GM18502 (cell line): ENCODE results near the gene CKMT2.

Experiments used
- ATAC-seq: cut with Tn5 transposase; IDR thresholded peaks from one replicate; pipeline ENCODE4 v1.9.1; 2021; ENCODE audit warnings: mild to moderate bottlenecking; ENCODE audit not compliant: unreplicated experiment, poor library complexity

CKMT2 gene

DNA sequence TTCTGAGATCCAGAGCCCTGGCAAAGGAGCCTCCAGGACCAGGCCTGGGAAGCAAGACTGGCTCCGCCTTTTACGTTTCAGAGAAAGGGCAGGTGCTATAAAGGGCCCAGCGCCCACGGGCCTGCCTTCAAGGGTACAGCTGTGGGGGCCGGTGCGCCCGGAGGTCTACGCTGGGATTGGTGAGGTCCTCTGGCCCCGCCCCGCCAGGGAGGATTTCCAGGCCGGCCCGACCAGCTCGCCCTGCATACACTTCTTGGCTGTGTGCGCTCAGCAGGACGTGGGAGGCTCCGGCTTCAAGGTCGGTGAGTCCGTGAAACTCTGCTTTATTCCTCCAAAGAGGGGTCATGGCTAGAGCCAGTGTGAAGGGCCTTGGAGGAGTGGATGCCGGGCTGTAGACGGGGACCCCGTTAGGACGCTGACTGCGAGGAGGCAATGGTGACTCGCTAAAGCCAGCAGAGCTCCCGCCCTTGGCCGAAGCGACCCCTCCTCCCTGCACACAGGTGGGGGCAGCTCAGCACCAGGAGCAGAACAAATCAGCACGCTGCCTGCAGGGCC is at the start of gene CKMT2:
Gene CKMT2 (plus strand): TSS at position 243 of the 555 bp plus-strand sequence. CDS start 17,811 bp downstream, outside the sequence.
- no peak for ATAC-seq

- no peak for ATAC-seq
Measured at GRCh38 chr5:81183811-81184748, 49.0 kb upstream of the CKMT2 start.

DNA sequence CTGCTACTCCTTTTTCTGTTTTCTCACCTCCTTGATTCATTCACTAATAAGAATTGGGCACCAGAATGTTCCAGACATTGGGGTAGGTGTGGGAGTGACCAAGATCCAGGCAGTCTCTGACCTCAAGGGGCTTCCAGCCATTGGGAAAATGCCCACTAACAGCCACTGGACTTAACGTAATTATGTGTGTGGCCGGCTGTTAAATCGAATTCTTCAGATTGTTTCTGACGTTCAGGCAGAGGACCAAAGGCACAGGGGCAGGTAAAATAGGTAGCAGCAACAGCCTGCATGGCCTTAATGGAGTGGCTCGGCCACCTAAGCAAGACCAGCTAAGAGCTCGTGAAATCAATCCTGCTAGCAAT is 48.4 kb upstream of the CKMT2 start:
- no peak for ATAC-seq

GRCh38 chr5:81187885-81188284 is 45.2 kb upstream of the CKMT2 start:
- ATAC-seq: no peak

DNA sequence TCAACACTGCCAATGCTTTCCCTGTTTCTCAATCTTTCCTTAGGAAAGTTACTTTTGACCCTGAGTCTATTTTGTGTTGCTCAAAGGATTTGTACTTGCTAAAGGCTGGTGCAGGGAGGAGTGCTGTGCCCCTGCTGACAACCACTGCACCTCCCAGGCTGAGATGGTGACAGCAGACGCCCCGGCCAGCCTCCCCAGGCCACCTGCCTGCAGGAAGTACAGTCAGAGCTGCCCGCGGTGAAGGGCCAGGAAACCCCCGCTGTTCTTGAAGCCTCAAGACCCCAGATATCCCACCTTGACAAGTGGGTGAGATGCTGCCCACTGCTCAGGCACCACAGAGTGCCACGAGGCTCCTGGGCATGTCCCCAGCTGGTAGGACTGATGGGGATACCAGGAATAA is 44.2 kb upstream of the CKMT2 start:
- ATAC-seq: no peak

DNA sequence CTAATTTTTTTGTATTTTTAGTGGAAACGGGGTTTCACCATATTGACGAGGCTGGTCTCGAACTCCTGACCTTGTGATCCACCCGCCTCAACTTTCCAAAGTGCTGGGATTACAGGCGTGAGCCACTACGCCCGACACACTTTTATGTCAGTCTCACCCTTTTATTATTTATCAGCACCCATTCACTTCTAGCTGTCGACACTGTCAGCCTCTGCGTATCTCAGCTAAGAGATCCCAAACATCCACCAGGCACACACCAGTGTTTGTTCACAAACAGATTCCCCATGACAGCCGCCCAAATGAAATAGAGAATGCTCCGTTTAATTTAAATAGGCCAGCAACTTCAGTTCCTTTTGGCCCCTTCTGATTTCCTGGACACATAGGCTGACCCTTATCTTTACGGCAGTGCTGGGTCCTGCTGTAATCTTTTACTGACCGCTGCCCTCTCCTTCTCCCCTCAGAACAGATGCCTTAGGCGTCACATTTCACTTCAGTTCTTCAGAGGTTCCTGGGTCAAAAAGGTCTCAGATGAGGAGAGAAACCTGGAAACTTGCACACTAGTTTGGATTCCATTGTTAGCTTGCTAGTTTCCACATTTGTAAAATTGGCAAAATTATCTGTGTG is 43.1 kb upstream of the CKMT2 start:
- ATAC-seq: no peak

- ATAC-seq: no peak
Measured at GRCh38 chr5:81191726-81192372, 41.3 kb upstream of the CKMT2 start.

DNA sequence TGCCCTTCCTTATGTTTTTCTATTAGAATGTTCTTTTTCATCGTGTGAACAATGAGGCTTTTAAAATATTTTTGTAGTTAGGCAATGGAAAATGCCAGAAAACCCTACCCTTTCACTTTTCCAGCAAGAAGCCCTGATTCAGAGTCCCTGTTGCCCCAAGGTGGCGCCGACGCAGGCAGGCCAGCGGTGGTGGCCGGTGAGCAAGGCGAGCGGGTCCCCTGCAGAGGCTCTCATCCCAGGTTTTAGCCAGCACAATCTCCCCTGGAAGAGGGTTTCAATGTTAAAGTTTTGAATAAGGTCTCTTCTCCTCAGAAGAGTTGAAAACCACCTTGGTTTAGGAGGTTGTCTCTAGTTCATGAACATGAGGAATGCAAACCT is 40.8 kb upstream of the CKMT2 start:
- ATAC-seq: no peak

- ATAC-seq: peak; percentile 95
Measured at GRCh38 chr5:81194633-81195334, 38.3 kb upstream of the CKMT2 start.

GRCh38 chr5:81195335-81195929 is 37.7 kb upstream of the CKMT2 start:
- ATAC-seq: no peak

DNA sequence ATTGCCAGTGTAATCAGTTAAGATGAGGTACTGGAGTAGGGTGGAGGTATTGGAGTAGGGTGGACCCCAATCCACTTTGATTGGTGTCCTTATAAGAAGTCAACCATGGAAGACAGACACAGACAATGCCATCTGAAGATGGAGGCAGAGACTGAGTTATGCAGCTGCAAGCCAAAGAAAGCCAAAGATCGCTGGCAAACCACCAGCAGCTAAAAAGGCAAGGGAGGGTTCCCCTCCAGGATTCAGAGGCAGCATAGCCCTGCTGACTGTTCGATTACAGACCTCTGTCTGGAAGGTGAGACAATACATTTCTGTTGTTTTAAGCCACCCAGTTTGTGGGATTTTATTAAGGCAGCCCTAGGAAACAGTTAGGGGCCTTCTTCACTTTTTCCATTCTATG is 30.5 kb upstream of the CKMT2 start:
- ATAC-seq: no peak

DNA sequence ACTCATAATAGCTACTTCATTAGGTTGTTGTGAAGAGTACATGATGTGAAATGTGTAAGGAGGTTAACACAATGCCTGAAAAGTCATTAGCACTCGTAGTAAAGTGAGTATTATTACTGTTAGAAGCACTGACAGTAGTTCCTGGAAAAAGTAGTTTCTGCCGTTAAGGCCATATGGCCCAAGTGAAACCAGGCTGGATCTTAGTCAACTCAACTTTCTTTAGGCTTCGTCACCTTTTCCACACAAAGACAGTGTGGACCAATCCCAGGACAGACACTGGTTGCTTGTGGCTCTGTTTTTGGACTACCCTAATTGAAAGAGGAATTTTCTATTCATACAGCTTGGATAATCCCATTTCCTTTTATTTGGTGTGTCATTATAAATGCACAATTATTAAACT is 29.4 kb upstream of the CKMT2 start:
- no peak for ATAC-seq

DNA sequence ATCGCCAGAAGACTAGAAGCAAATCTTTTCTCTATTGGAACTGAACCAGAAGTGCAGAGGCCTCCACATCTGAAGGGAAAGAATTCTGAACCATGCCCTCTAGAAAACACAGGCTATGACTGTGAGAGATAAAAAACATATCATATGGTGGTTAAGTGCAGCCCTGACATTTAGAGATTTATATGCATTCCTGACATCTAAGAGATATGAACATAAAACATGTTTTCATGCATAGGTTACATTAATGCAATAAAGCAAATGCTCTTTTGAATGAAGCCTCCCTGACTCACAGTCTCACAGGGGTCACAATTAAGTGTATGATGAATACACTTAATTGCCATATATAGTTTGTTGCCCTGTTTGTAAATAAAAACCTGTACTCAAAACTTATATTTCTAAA is 28.9 kb upstream of the CKMT2 start:
- ATAC-seq: no peak

- ATAC-seq: no peak
Measured at GRCh38 chr5:81205058-81205457, 28.1 kb upstream of the CKMT2 start.

- ATAC-seq: peak; percentile 49
Measured at GRCh38 chr5:81207009-81207408, 26.1 kb upstream of the CKMT2 start.

DNA sequence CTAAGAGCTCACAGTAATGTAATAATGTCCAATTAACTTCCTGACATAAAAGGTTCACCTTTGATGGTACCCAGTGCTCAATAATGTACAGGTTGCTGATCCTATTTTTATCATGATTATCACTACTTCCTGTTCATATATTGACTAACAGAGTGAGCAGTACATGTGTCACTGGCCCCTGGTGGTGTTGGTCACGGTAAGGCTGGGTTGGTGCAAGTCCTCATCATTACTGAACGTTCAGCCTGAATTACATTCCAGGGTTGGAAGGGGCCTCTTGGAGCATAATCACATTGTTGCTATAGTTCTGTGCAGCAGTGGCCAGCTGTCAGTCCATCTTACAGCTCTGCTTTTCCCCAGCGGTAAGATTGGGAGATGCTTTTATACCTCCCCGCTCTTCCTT is 24.2 kb upstream of the CKMT2 start:
- no peak for ATAC-seq

DNA sequence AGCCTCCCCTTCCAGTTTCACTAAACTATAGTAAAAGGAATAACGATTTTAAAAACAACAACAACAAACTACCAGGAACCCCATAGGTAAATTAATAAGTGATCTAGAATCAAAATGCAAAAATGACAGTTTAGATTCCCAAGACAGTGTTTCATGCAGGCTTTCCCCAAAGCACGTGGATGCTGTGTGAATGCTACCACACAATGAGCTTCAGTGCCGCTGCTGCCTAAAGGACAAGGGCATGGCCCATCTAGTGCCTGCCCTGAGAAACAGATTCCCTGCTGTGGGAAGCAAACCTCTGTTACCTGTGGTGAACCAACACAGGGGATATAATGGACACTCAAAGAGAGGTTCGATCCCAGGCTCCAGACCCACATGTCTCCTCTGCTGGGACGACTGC is 23.7 kb upstream of the CKMT2 start:
- no peak for ATAC-seq

- no peak for ATAC-seq
Measured at GRCh38 chr5:81209869-81210493, 23.1 kb upstream of the CKMT2 start.

GRCh38 chr5:81212211-81212751 is 20.8 kb upstream of the CKMT2 start:
- ATAC-seq: peak; percentile 55
